Endothelial cell of umbilical vein (primary cell): ENCODE measurements around the gene SELENOF. TPM values are rescaled to one million over a fixed set of nuclear protein-coding genes. Genes with fewer than 3 reads are reported as not detected.

Experiments used
- BruUV-seq: library from RNA; stranded (reverse); fragments of 400-500 nt; replicated peaks from 2 replicates; lab custom pipeline; 2021; lab: Mats Ljungman, UMichigan
- CTCF ChIA-PET: fragments of 300-600, 350-600 bp; sonication (Branson Sonifier 250); formaldehyde crosslinking; loops from one replicate; lab custom pipeline; 2021; ENCODE audit warnings: antibody characterized with exemption, inconsistent platforms; lab: Charles Lee
- POLR2A ChIA-PET: fragments of 300-600, 350-600 bp; sonication (Branson Sonifier 250); formaldehyde crosslinking; loops from one replicate; lab custom pipeline; 2021; ENCODE audit warnings: antibody characterized with exemption, inconsistent platforms; lab: Charles Lee
- DNase-seq: peaks from one replicate; pipeline ENCODE4 v3.0.0-alpha.2; 2011; ENCODE audit warnings: low read depth, low spot score
- FAIRE-seq: peaks from 2 replicates; lab custom pipeline; 2011; peaks lifted over from hg19 to GRCh38; lab: Jason Lieb, UNC
- H2AFZ ChIP-seq: 2 replicates; pipeline ENCODE4 v1.6.0; 2012; ENCODE audit warnings: low read depth, low read length, control low read depth, inconsistent platforms
- H3K27ac ChIP-seq: 2 replicates; pipeline ENCODE4 v1.5.1; 2011; ENCODE audit warnings: low read depth, mild to moderate bottlenecking, control low read depth, low read length, moderate library complexity; ENCODE audit not compliant: insufficient read depth
- H3K27me3 ChIP-seq, 2 experiments: 2 replicates each; pipeline versions ENCODE4 v1.6.0 to v1.6.1; 2011; ENCODE audit warnings: low read length in 2 of 2, mixed read lengths in 1 of 2; ENCODE audit not compliant: control insufficient read depth in 2 of 2, insufficient read depth in 2 of 2
- H3K36me3 ChIP-seq, 2 experiments: 2 replicates in 1 of 2; 3 replicates in 1 of 2; pipeline ENCODE4 v1.5.1; 2011; ENCODE audit warnings: low read length in 2 of 2, mild to moderate bottlenecking in 1 of 2, moderate library complexity in 1 of 2; ENCODE audit not compliant: control insufficient read depth in 2 of 2, insufficient read depth in 2 of 2; ENCODE audit errors: extremely low read depth in 1 of 2
- H3K4me1 ChIP-seq: 3 replicates; pipeline ENCODE4 v1.5.1; 2011; ENCODE audit warnings: mild to moderate bottlenecking, low read length; ENCODE audit not compliant: control insufficient read depth, insufficient read depth; ENCODE audit errors: extremely low read depth
- H3K4me2 ChIP-seq: 2 replicates; pipeline ENCODE4 v1.6.1; 2011; ENCODE audit warnings: low read length, control low read depth, mixed read lengths; ENCODE audit not compliant: insufficient read depth
- H3K4me3 ChIP-seq, 3 experiments: fragments of 200-600 bp in 1 of 3; sonication (generic), shearing (Covaris generic) in 1 of 3; replicated peaks in 1 of 3; 2 replicates each; pipeline ENCODE4 v1.5.1; 2011 to 2016; ENCODE audit warnings: control low read depth in 3 of 3, low read length in 3 of 3, mild to moderate bottlenecking in 2 of 3, inconsistent platforms in 1 of 3, low read depth in 1 of 3, moderate library complexity in 1 of 3; ENCODE audit not compliant: insufficient read depth in 1 of 3
- H3K79me2 ChIP-seq: 2 replicates; pipeline ENCODE4 v1.6.0; 2012; ENCODE audit warnings: low read length, inconsistent platforms; ENCODE audit not compliant: control insufficient read depth, insufficient read depth
- H3K9ac ChIP-seq: replicated peaks from 2 replicates; pipeline ENCODE3; 2011; ENCODE audit warnings: low read length, control low read depth; ENCODE audit not compliant: insufficient read depth; ENCODE audit errors: extremely low read depth
- H3K9me1 ChIP-seq: replicated peaks from 3 replicates; pipeline ENCODE4 v1.6.0; 2011; ENCODE audit warnings: mild to moderate bottlenecking, low read length; ENCODE audit not compliant: control insufficient read depth, insufficient read depth; ENCODE audit errors: extremely low read depth
- H3K9me3 ChIP-seq: replicated peaks from 2 replicates; pipeline ENCODE4 v1.5.1; 2012; ENCODE audit warnings: low read length, inconsistent platforms; ENCODE audit not compliant: control insufficient read depth, insufficient read depth
- H4K20me1 ChIP-seq: replicated peaks from 2 replicates; pipeline ENCODE3; 2011; ENCODE audit warnings: mild to moderate bottlenecking, low read length; ENCODE audit not compliant: control insufficient read depth, insufficient read depth; ENCODE audit errors: extremely low read depth
- EZH2 ChIP-seq: IDR thresholded peaks from 2 replicates; pipeline ENCODE4 v1.6.1; 2012; ENCODE audit warnings: borderline replicate concordance, low read depth, mild to moderate bottlenecking, moderate library complexity, low read length, inconsistent platforms; ENCODE audit not compliant: severe bottlenecking
- FOS ChIP-seq: IDR thresholded peaks from 2 replicates; pipeline ENCODE4 v1.6.1; 2011; ENCODE audit warnings: mild to moderate bottlenecking, low read length, moderate library complexity, borderline replicate concordance; ENCODE audit not compliant: insufficient read depth
- GATA2 ChIP-seq: IDR thresholded peaks from 2 replicates; pipeline ENCODE4 v1.7.0; 2011; ENCODE audit warnings: low read depth, mild to moderate bottlenecking, moderate library complexity, mixed read lengths, low read length; ENCODE audit not compliant: insufficient read length, insufficient read depth
- POLR2A ChIP-seq: IDR thresholded peaks from 2 replicates; pipeline ENCODE4 v1.6.1; 2012; ENCODE audit warnings: low read depth, mild to moderate bottlenecking, control low read depth, low read length
- dilution Hi-C: fragments of 300-500 bp; cut with MboI; formaldehyde crosslinking; loops from one replicate; pipeline ENCODE4 v1.15.0; 2019; ENCODE audit warnings: low sequenced_read_pairs; ENCODE audit not compliant: extremely low pct_ligation_motif_present
- intact Hi-C: fragments of 100-400 bp; cut with micrococcal nuclease; formaldehyde crosslinking; loops from one replicate; pipeline ENCODE4 v1.10.0; 2022
- polyA plus RNA-seq, 4 experiments: library from polyadenylated mRNA; depleted of rRNA in 3 of 4; stranded (reverse) in 3 of 4; unstranded in 1 of 4; fragments of >200 nt; gene quantifications; 2 replicates each; pipeline versions ENCODE4 v1.2.1 to v1.2.3, GENCODE V29; 2011 to 2012; ENCODE audit warnings: missing spikeins in 1 of 4
- total RNA-seq: library from RNA; stranded (reverse); gene quantifications from 2 replicates; pipeline ENCODE4 v1.2.3, GENCODE V29; 2021
- TF ChIP-seq, protein P1 (sequence below): IDR thresholded peaks from 2 replicates; pipeline ENCODE4 v1.6.1; 2011; ENCODE audit not compliant: insufficient read depth, insufficient read length

The SELENOF gene
- total and polyA plus RNA-seq, 2 donors (not counting 3 experiments of a cell fraction or from before 2014, with no cell fraction given), result 102 to 202 TPM

DNA sequence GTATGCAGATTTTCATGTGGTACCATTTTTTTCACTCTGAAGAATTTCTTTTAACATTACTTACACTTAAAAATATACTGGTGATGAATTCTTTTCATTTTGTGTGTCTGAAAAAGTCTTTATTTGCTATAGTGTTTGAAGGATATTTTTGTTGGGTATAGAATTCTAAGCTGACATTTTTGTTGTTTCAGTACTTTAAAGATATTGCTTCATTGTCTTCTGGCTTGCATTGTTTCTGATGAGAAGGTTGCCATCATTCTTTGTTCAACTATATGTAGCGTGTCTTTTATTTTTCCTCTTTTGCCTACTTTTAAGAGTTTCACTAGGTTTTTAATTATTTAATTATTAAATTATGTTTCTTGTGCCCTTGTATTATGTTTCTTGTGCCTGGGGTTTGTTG lies 8.5 kb upstream of the SELENOF start:
- intact Hi-C loops (no loop called here), dilution Hi-C loops (no loop called here)
- Histone ChIP-seq H3K4me3 (no peak overlapping the region), H3K79me2 (peaks cover 38% of the 10 kb centered on the region), H3K4me1 (no peaks in the 10 kb centered on the region), H3K9ac (no peak overlapping the region), H3K9me1 (no peaks in the 10 kb centered on the region), H3K4me2 (no peak overlapping the region), H3K27ac (no peak overlapping the region), H2AFZ (no peak overlapping the region), H3K9me3 (no peaks in the 10 kb centered on the region), H3K36me3 (no peaks in the 10 kb centered on the region), H3K27me3 (no peaks in the 10 kb centered on the region), H4K20me1 (no peaks in the 10 kb centered on the region)
- BruUV-seq, result no TSS peak
- ChIA-PET CTCF (no interaction called here), POLR2A (no interaction called here)
- no peak for TF ChIP-seq POLR2A
- TF ChIP-seq, protein P1, sequence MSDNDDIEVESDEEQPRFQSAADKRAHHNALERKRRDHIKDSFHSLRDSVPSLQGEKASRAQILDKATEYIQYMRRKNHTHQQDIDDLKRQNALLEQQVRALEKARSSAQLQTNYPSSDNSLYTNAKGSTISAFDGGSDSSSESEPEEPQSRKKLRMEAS, result no peak
- TF ChIP-seq EZH2, result no peak
- TF ChIP-seq FOS, result no peak
- TF ChIP-seq GATA2, result no peak
- no peak for DNase-seq
- FAIRE-seq, result no peak

DNA sequence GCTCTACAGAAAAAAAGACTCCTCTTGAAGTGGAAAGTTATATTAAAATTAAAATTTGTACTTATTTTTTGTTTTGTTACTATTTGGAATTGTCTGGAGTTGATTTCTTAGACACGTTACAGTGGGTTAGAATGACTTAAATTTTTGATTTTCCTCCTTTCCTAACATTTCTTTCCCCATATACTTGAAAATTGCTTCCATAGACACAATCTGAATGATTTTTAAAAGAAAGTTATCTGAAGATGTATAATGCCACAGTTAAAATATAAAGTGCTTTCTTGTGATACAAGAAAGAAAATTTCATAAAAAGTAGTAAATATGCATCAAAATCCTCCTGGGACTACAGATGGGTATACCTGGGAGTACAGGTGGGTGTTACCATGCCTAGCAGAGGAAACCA lies 2.8 kb upstream of the SELENOF start:
- H3K27me3 ChIP-seq, result no peaks in the 10 kb centered on the region
- H2AFZ ChIP-seq, result no peak overlapping the region
- no peak overlapping the region for H3K4me3 ChIP-seq
- no peak overlapping the region for H3K27ac ChIP-seq
- H3K4me2 ChIP-seq, result peak overlapping the region; percentile 85
- CTCF ChIA-PET, result interaction anchor here (0.5 to 3.7 kb wide), 4 partner anchors 11 to 167 kb away, joined by 3 to 34 read pairs (median 16); no protein-coding TSS in a partner anchor
- peaks cover 61% of the 10 kb centered on the region for H3K79me2 ChIP-seq
- peaks cover 16% of the 10 kb centered on the region for H3K4me1 ChIP-seq
- no peaks in the 10 kb centered on the region for H3K9me3 ChIP-seq
- no peak for TF ChIP-seq GATA2
- H4K20me1 ChIP-seq, result no peaks in the 10 kb centered on the region
- POLR2A ChIA-PET, result no interaction called here
- BruUV-seq, result no TSS peak
- no peaks in the 10 kb centered on the region for H3K9me1 ChIP-seq
- dilution Hi-C loops, result no loop called here
- H3K9ac ChIP-seq, result no peak overlapping the region
- DNase-seq, result no peak
- H3K36me3 ChIP-seq, result no peaks in the 10 kb centered on the region
- intact Hi-C loops, result loop anchor here (5.0 to 10.0 kb wide), 4 partner anchors 111 to 1768 kb away; partner anchors contain the start of genes ODF2L, PKN2 and SH3GLB1
- FAIRE-seq, result no peak
